ENCODE results near the gene GALK2.

GALK2 gene

GRCh38 chr15:49169880-49170597 lies at the start of gene GALK2:
Gene GALK2, plus strand, starts transcription at chr15:49170247. Its CDS starts 76 bp downstream, at chr15:49170323.
- peak; percentile 58 to 97 (median 82) for DNase-seq
- intact Hi-C loops (cut with DNase I) = no loop called here

DNA sequence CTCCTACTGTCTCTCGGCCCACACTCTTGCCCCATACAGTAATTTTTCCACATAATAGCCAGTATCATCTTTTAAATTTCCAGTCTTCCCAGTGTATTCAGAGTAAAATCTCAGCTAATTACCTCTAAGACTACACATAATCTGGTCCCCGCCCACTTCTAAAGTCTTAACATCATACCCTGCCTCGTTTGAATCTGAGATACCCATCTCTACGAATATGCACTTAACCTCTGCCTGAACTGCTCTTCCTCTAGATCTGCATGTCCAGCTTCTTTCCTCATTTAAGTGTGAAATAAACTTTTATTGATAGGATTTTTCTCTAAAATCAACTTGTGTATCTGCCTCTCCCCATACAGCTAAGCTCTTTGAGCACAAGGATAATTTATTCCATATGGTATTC lies 49.2 kb upstream of the GALK2 start:
- intact Hi-C loops (cut with DNase I) = no loop called here
- no peak for DNase-seq

DNA sequence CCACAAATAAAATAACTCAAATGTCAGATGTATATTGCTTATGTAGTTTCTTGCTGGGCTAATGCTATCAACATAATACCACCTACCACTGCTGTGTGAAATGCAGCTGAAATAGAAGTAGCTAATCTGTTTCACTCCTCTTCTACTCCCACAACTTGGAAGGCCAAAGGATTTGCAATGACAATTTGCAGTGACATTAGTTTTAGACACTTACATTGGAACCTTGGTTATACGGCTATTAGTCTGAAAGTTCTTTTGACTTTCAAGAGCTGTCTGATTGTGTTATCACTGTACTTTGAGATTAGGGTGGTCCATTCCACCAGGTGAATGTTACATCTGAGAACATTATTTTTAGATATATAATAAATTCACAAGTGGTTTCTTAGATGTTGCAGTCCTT lies 48.1 kb upstream of the GALK2 start:
- no peak for DNase-seq
- intact Hi-C loops (cut with DNase I) = no loop called here

DNA sequence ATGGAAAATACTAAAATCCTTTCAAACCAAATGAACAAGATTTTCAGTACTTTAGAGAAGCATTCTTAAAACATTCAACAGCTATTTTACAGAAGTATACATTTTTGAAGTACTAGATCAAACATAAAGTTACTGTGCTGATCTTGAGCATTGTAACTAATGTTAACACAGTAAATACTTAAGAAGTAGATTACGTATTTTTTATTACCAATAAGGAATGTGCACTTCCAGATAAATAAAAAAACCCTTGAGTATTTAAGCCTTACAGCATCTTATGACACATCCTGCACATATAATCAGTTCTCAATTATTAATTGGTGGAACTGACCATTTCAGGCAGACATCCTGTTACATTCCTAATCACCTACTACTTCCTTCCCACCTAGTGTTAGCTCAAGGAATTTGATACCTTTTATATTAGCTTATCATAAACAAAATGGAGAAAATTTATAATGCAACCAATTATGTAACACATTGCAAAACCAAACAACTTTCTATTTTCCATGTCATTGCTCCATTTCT lies 47.4 kb upstream of the GALK2 start:
- no peak for DNase-seq
- intact Hi-C loops (cut with DNase I) = no loop called here

DNA sequence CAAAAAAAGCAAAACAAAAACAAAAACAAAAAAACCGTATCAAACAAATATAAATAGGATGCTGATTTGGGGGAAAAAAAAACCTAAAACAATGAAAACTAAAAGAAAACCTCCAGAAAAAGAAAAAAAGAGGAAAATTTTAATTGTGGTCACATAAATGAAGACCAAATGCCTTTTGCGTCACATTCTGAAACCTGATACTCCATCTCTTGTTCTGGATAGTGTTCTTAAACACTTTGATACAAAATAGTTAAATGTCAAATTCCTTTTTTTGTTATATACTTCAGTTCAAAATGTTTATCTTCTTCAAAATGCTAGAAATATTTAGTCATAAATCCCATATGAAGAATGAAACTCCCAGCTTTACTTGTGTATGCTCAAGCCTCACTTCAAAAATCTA lies 45.7 kb upstream of the GALK2 start:
- intact Hi-C loops (cut with DNase I) = no loop called here
- DNase-seq = no peak

DNA sequence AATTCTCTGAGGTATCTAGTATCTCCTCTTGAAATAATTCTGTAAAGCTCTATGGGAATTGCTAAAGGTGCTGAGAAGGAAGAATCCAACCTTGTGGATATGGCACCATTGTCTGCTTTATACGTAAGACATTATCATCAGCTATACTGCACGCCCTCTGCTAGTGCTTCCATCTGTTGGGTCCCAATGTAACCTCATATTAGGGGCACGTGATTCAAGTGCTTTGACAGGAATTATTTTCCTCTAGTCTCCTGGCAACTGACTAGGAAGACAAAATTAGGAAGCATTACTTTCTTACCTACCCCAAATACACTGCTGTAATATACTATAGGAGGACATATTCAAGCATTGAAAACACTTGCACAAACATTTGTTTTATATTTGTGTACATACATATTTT lies 38.6 kb upstream of the GALK2 start:
- no peak for DNase-seq
- intact Hi-C loops (cut with DNase I) = no loop called here

- intact Hi-C loops (cut with DNase I) = no loop called here
- DNase-seq = no peak
These were observed 35.2 kb upstream of the GALK2 start for GRCh38 chr15:49134683-49135341.

DNA sequence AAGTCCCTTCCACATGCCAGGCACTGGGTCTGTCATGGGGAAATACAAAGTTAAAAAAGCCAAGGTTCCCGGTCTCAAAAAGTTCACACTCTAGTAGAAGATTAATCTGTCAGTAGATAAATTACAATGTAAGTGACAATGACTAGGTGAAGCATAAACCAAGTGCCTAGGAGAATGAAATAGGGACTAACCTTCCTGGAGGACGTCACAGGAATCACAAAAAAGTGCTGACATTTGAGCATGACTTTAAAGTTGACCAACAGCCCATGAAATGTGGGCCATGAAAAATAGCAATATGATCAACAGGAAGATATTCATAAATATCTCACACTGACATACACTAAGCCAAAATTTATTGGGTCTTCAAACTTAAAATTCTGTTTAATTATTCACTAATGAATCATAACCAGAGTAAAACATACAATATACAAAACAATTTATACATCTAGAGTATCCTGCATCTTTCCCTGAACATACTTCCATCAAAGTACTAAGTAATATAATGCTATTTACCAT lies 34.6 kb upstream of the GALK2 start:
- DNase-seq = no peak
- intact Hi-C loops (cut with DNase I) = no loop called here

- no peak for DNase-seq
- intact Hi-C loops (cut with DNase I) = no loop called here
These were observed 34.1 kb upstream of the GALK2 start for GRCh38 chr15:49135911-49136310.

DNA sequence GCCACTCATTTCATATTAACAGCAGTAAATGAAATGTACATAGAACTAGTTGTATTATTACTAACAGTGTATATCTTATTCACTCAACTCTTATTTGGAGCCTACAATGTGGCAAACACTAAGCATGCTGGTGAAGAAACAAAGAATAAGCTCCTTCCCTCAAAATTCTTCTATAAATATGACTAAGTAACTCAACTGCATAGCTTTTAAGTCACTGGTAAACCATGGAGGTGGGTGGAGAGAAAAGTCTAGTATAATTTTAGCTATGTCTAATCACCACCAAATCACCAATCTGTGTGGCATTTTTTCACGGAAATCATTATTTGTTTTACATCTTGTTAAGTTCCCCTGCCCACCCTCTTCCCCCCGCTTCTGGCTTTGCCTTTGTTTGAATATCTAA lies 32.2 kb upstream of the GALK2 start:
- intact Hi-C loops (cut with DNase I) = no loop called here
- no peak for DNase-seq

DNA sequence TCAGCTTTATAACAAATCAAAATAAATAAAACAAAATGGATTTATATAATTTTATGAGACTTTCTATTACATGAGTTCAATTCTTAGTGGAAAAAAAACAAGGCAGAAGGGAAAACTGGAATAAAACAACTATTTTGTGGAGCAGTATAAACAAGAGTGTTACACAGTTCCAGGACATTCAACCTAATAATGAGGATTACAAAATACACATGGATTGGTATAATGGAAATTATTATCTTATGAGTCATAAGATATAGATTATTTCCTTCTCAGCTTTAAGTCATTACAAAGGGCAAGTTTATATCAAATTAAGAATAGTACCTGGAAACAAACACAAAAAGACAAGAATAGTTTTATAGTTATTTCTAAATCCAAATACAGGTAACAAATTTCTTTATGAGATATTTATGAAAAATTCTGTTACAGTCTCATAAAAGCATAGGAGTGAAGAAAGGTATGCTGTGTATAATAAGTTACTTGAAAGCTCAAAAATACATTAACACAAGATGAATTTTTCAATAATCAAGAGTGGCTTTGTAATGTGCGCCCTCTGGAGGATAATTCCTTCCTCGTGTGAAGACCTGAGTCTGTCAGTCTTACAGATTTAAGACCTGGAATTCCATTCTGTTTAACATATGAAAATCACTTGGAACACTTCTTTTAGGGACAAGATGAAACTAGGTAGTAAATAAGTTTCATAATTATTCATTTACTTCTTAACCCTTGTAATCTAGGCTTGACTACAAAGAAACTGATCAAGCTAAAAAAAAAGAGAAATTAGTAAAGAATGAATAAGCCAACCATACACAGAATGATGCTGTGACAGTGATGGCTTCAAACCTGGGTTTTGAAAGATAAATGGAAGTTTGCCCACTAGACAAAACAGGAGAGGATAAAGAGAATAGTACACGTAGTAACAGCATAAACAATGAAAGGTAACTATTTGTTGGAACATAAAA lies 24.1 kb upstream of the GALK2 start:
- peak in 3 of 10 donors; percentile 15 to 47 (median 27) for DNase-seq
- intact Hi-C loops (cut with DNase I) = loop anchor here (2.0 kb wide), 1 partner anchor 285 kb away; no protein-coding TSS in a partner anchor

DNA sequence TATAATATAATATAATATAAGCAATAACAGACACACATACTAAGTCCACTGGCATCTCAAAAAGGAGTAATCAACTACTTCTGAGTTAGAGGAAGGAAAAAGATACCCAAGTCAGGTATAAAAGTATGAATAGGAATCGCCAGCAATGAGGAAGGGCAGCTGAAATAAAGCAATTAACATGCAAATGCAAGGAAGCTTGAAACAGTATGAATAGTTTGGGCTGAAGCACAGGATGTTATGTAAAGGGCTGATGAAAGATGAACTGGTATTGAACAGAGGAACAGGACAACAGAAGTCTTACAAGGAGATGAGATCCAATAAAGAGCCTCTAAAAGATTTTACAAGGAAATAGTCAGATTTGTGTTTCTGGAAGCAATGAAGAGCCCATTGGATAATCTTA lies 21.7 kb upstream of the GALK2 start:
- DNase-seq = no peak
- intact Hi-C loops (cut with DNase I) = no loop called here

DNA sequence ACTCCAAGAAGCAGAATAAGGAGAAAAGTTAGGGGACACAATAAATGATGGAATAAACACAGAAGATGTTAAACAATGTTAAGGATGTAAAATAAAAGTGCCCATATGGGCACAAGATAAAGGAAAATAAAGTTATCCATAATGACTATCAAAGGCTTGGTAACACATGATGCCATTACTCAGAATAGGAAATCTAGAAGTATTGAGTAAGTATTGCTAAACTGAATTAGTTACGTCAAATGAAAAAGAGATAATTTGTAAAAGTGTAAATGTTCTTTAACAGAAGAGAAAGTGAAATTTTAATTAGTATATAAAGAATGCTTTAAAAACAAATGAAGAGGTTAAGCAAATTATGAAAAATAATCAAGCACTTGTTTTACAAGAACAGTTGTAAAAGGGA lies 21.3 kb upstream of the GALK2 start:
- no peak for DNase-seq
- intact Hi-C loops (cut with DNase I) = no loop called here

GRCh38 chr15:49151831-49152230 lies 18.2 kb upstream of the GALK2 start:
- intact Hi-C loops (cut with DNase I) = loop anchor here (10.0 kb wide), 2 partner anchors 817 to 1273 kb away; partner anchors contain the start of genes DUT and USP8
- no peak for DNase-seq

DNA sequence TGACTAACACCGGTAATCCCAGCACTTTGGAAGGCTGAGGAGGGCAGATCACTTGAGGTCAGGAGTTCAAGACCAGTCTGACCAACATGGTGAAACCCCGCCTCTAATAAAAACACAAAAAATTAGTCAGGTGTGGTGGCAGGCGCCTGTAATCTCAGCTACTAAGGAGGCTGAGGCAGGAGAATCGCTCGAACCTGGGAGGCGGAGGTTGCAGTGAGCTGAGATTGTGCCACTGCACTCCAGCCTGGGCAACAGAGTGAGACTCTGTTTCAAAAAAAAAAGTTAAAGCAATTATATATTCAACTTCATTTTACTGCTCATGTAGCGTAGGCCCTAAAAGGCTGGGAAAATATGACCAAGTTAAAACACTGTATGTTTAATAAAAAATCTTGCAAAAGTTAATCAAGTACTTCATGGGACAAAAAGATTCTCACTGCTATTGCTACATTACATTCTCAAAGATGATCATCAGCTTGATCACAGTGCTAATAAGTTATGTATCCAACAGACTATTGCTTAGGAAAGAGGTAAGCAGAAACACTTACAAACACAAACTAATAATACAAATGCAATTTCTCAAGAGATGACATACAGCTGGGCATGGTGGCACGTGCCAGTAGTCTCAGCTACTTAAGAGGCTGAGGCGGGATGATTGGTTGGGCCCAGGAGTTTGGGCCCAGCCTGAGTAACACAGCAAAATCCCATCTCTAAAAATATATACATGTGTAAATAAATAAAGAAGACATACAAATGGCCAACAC lies 17.3 kb upstream of the GALK2 start:
- no peak for DNase-seq
- intact Hi-C loops (cut with DNase I) = loop anchor here (10.0 kb wide), 2 partner anchors 818 to 1272 kb away; partner anchors contain the start of genes DUT and USP8

DNA sequence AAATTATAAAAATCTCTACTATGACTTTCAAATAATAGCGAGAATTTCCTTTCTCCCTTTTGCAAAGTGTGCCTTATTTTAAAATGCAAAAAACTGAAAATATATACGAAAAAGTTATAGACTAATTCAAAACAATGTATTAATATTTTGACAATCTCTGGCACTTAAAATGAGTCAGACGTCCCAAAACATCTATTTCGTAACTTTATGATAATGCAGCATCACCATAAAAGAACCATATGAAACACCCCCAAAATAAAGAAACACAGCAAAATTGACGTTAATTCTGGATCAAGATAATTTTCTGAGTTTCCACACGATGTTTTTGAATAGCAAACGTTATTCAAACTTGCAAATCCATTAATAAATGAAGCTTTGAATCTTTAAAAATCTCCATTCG lies 15.7 kb upstream of the GALK2 start:
- no peak for DNase-seq
- intact Hi-C loops (cut with DNase I) = loop anchor here (2.0 to 10.0 kb wide), 3 partner anchors 278 to 1270 kb away; partner anchors contain the start of genes DUT and USP8

- no peak for DNase-seq
- intact Hi-C loops (cut with DNase I) = loop anchor here (1.0 to 10.0 kb wide), 4 partner anchors 108 to 1270 kb away; partner anchors contain the start of genes DUT, SECISBP2L and USP8
These were observed 15.3 kb upstream of the GALK2 start for GRCh38 chr15:49154799-49155109.

DNA sequence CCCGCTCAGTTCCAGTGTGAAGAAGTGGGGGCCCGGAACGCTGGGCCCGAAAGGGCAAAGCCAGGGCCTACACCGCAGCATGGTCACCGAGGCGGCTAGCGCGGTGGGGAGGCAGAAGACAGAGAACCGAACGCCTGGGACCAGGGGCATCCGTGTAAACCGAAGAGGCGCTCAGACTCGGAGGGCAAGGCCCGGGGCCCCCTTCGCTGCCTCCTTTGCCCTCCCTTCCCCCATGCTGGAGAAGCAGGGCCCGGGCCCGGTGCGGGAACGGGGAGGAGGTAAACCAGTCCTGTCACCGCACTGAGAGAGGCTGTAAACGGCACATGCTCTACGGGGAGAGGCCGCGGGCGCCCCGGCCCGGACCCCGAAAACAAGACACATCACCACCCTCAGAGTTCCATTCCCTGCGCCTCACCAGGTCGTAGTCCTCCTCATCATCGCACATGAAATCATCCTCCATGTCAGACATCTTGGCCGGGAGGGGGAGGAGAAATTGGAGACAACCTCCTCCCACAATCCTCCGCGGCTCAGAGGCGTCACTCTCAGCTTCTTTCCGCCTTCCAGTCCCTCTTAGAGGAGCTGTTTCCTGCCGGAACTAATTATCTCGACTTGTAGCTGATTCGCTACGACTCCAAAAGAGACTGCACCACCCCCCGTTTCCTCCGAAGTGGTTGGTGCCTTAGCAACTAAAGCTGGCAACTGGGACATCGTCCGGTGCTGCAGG lies 14.8 kb upstream of the GALK2 start, which contains the start of gene COPS2:
TSS of gene COPS2 (minus strand) at position 490 of the 724 bp plus-strand sequence. CDS start at position 469, 21 bp downstream.
- DNase-seq = peak; percentile 92 to 99 (median 95)
- intact Hi-C loops (cut with DNase I) = loop anchor here (1.0 to 10.0 kb wide), 4 partner anchors 109 to 1270 kb away; partner anchors contain the start of genes DUT, SECISBP2L and USP8
